HL-60 (cell line): Measurements from ENCODE around the gene POR.

ENCODE experiments used
- GABPA ChIP-seq: IDR thresholded peaks from 2 replicates; pipeline ENCODE4 v1.6.1; 2012; ENCODE audit warnings: low read depth
- POLR2AphosphoS5 ChIP-seq: IDR thresholded peaks from 2 replicates; pipeline ENCODE4 v1.6.1; 2012; ENCODE audit warnings: low read depth
- REST ChIP-seq: IDR thresholded peaks from 2 replicates; pipeline ENCODE4 v1.6.1; 2012; ENCODE audit warnings: low read depth; ENCODE audit not compliant: insufficient replicate concordance
- SPI1 ChIP-seq: IDR thresholded peaks from 2 replicates; pipeline ENCODE4 v1.6.1; 2012; ENCODE audit warnings: low read depth, mild to moderate bottlenecking, borderline replicate concordance
- TF ChIP-seq, protein P1 (sequence below): IDR thresholded peaks from one replicate; pipeline ENCODE4 v1.5.1; 2011; ENCODE audit warnings: low read length, control low read depth, inconsistent platforms; ENCODE audit not compliant: insufficient read depth

GRCh38 chr7:75906991-75907667 lies 7.8 kb upstream of the POR start:
- no peak for TF ChIP-seq REST
- TF ChIP-seq, protein P1, sequence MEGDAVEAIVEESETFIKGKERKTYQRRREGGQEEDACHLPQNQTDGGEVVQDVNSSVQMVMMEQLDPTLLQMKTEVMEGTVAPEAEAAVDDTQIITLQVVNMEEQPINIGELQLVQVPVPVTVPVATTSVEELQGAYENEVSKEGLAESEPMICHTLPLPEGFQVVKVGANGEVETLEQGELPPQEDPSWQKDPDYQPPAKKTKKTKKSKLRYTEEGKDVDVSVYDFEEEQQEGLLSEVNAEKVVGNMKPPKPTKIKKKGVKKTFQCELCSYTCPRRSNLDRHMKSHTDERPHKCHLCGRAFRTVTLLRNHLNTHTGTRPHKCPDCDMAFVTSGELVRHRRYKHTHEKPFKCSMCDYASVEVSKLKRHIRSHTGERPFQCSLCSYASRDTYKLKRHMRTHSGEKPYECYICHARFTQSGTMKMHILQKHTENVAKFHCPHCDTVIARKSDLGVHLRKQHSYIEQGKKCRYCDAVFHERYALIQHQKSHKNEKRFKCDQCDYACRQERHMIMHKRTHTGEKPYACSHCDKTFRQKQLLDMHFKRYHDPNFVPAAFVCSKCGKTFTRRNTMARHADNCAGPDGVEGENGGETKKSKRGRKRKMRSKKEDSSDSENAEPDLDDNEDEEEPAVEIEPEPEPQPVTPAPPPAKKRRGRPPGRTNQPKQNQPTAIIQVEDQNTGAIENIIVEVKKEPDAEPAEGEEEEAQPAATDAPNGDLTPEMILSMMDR: no peak
- no peak for TF ChIP-seq SPI1
- no peak for TF ChIP-seq POLR2AphosphoS5
- TF ChIP-seq GABPA: no peak
